CD4-positive, alpha-beta T cell treated with Interleukin-15 for 4 hours (primary cell): ENCODE results near the gene OR2V2.
A peak's percentile ranks its signal among the peaks of the same experiment; 100 is the strongest.

ENCODE experiments used
- DNase-seq: peaks from one replicate; pipeline ENCODE4 v3.0.0-alpha.2; 2020; ENCODE audit warnings: low spot score

OR2V2 gene

GRCh38 chr5:181190711-181191525, 43.5 kb downstream of the OR2V2 start:
- no peak for DNase-seq

- DNase-seq, result peak; percentile 97
Measured at GRCh38 chr5:181191526-181192336, 44.3 kb downstream of the OR2V2 start.

GRCh38 chr5:181192337-181193046, 45.1 kb downstream of the OR2V2 start:
- DNase-seq, result no peak

GRCh38 chr5:181193656-181194055, 46.3 kb downstream of the OR2V2 start:
- DNase-seq, result no peak

- DNase-seq, result no peak
Measured at GRCh38 chr5:181194489-181195248, 47.3 kb downstream of the OR2V2 start.

- DNase-seq, result no peak
Measured at GRCh38 chr5:181195249-181195761, 47.9 kb downstream of the OR2V2 start.

- no peak for DNase-seq
Measured at GRCh38 chr5:181197326-181197951, 50.1 kb downstream of the OR2V2 start.

GRCh38 chr5:181198106-181198685, 50.8 kb downstream of the OR2V2 start:
- DNase-seq, result no peak

- DNase-seq, result no peak
Measured at GRCh38 chr5:181198905-181199519, 51.6 kb downstream of the OR2V2 start.

- no peak for DNase-seq
Measured at GRCh38 chr5:181199881-181200638, 52.7 kb downstream of the OR2V2 start.

GRCh38 chr5:181200816-181201215, 53.4 kb downstream of the OR2V2 start:
- DNase-seq, result no peak

GRCh38 chr5:181203093-181203711, 55.8 kb downstream of the OR2V2 start:
- no peak for DNase-seq

GRCh38 chr5:181203777-181204112, 56.4 kb downstream of the OR2V2 start:
- DNase-seq, result no peak

GRCh38 chr5:181204113-181204825, 56.9 kb downstream of the OR2V2 start:
- DNase-seq, result no peak

- no peak for DNase-seq
Measured at GRCh38 chr5:181204826-181205760, 57.7 kb downstream of the OR2V2 start, which contains the start of gene TRIM7. Gene TRIM7 (minus strand): TSS chr5:181205196. CDS start chr5:181205110, 86 bp downstream.

- DNase-seq, result no peak
Measured at GRCh38 chr5:181205761-181206649, 58.6 kb downstream of the OR2V2 start.
